ENCODE results near the gene MGLL.
A peak's percentile ranks its signal among the peaks of the same experiment; 100 is the strongest.

MGLL gene

GRCh38 chr3:127652246-127652995, 169.9 kb downstream of the MGLL start:
- H3K27ac ChIP-seq: no peak overlapping the region
- ChIA-PET POLR2A (ENCODE audit: low non-redundant PET) (interaction anchor here (0.6 kb wide), 1 partner anchor 333 kb away, joined by 3 read pairs; no protein-coding TSS in a partner anchor), CTCF (interaction anchor here (0.5 to 1.9 kb wide), 9 partner anchors 8 to 414 kb away, joined by 3 to 5 read pairs (median 4); partner anchors contain the start of gene MCM2)
- DNase-seq (ENCODE audit: low spot score): peak; percentile 62
- TF ChIP-seq, protein P1, sequence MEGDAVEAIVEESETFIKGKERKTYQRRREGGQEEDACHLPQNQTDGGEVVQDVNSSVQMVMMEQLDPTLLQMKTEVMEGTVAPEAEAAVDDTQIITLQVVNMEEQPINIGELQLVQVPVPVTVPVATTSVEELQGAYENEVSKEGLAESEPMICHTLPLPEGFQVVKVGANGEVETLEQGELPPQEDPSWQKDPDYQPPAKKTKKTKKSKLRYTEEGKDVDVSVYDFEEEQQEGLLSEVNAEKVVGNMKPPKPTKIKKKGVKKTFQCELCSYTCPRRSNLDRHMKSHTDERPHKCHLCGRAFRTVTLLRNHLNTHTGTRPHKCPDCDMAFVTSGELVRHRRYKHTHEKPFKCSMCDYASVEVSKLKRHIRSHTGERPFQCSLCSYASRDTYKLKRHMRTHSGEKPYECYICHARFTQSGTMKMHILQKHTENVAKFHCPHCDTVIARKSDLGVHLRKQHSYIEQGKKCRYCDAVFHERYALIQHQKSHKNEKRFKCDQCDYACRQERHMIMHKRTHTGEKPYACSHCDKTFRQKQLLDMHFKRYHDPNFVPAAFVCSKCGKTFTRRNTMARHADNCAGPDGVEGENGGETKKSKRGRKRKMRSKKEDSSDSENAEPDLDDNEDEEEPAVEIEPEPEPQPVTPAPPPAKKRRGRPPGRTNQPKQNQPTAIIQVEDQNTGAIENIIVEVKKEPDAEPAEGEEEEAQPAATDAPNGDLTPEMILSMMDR (conservative IDR thresholded peaks at IDR 0.05; ENCODE audit: low read depth): peak; percentile 79

DNA sequence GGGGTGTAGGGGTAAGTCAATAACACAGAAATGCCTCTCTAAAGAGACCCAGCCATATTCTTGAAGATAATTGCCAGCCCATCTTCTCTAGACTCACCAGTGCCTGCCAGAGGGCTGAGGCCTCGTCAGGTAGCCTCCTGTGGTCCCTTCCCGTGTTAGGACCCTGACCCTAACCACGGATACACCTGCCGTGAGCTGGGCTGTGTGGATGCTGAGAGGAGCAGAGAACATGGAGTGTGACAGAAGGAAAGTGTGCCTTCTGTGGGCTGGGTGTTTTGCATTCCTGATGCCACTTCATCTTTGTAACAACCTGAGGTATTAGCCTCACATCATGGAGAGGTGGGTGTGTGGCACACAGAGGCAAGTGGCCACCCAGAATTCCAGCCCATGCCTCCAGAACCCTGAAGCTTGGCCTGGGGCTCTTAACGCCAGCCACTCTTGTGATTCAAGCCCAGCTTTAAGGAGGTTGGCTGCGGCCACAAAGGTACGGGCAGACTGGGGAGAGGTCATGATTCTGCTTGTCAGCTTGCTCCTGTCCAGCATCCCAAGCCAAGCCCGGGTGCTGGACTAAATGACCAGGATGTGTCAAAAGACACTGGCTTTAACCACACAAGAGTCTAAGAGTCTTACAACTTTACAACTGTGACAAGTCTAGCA, 170.7 kb downstream of the MGLL start:
- no peak overlapping the region for H3K27ac ChIP-seq
- POLR2A ChIA-PET (ENCODE audit: low non-redundant PET): no interaction called here
- DNase-seq (ENCODE audit: low spot score): no peak
- CTCF ChIA-PET: interaction anchor here (0.5 to 1.9 kb wide), 7 partner anchors 8 to 414 kb away, joined by 3 to 4 read pairs (median 3); no protein-coding TSS in a partner anchor
- TF ChIP-seq, protein P1 (conservative IDR thresholded peaks at IDR 0.05; ENCODE audit: low read depth): no peak

DNA sequence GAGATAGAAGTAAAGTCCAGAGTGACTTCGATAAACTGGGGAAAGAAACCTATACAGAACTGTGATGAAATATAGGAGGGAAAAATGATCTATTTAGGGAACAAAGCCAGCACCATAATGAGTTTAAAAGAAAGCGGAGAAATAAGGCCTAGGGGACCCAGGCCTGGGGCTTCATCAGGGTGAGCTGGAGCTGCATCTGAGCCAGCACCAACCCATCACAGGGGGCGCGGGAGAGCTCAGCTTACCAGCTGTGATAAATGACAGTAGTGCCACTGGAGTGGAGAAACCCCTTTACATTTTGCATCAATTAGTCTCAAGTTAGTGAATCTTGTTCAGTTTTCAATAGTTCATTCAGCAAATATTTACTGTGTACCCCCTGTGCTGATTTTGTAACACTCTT, 172.1 kb downstream of the MGLL start:
- ChIA-PET CTCF (no interaction called here), POLR2A (ENCODE audit: low non-redundant PET) (no interaction called here)
- TF ChIP-seq, protein P1 (conservative IDR thresholded peaks at IDR 0.05; ENCODE audit: low read depth): no peak
- no peak overlapping the region for H3K27ac ChIP-seq
- no peak for DNase-seq (ENCODE audit: low spot score)

DNA sequence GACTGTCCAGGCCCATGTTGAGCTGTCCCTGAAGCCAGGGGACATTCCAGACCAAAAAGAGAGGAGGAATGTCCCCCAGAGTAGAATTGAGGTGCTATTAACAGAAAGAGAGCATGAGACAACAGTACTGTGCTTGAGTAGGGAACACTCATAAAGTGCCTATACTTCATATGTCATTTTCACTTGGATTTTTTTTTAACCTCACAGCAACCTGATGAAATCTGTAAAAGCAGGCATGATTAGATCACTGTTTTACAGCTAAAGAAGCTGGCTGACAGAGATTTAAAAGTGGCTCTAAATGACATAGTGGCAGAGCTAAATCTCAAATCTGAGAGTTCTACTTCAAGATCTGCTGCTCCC, 174.5 kb downstream of the MGLL start:
- TF ChIP-seq, protein P1 (conservative IDR thresholded peaks at IDR 0.05; ENCODE audit: low read depth): no peak
- H3K27ac ChIP-seq: no peak overlapping the region
- ChIA-PET POLR2A (ENCODE audit: low non-redundant PET) (no interaction called here), CTCF (interaction anchor here (0.6 to 1.6 kb wide), 2 partner anchors 36 to 49 kb away, joined by 4 to 5 read pairs; no protein-coding TSS in a partner anchor)
- no peak for DNase-seq (ENCODE audit: low spot score)

- TF ChIP-seq, protein P1 (conservative IDR thresholded peaks at IDR 0.05; ENCODE audit: low read depth): no peak
- no peak overlapping the region for H3K27ac ChIP-seq
- no peak for DNase-seq (ENCODE audit: low spot score)
- POLR2A ChIA-PET (ENCODE audit: low non-redundant PET): no interaction called here
- CTCF ChIA-PET: interaction anchor here (0.6 to 1.6 kb wide), 2 partner anchors 37 to 50 kb away, joined by 4 to 5 read pairs; no protein-coding TSS in a partner anchor
Measured at GRCh38 chr3:127647166-127647844, 175.0 kb downstream of the MGLL start.

GRCh38 chr3:127646501-127647046, 175.7 kb downstream of the MGLL start:
- no peak overlapping the region for H3K27ac ChIP-seq
- DNase-seq (ENCODE audit: low spot score): no peak
- CTCF ChIA-PET: interaction anchor here (1.6 kb wide), 1 partner anchor 37 kb away, joined by 4 read pairs; no protein-coding TSS in a partner anchor
- TF ChIP-seq, protein P1 (conservative IDR thresholded peaks at IDR 0.05; ENCODE audit: low read depth): no peak
- POLR2A ChIA-PET (ENCODE audit: low non-redundant PET): no interaction called here

Measured in RWPE1 (cell line).